ENCODE data around the gene PLEKHA1.

The PLEKHA1 gene

GRCh38 chr10:122480146-122480833 lies 105.8 kb downstream of the PLEKHA1 start:
- CTCF ChIA-PET: interaction anchor here (1.1 to 1.5 kb wide), 2 partner anchors 9 to 45 kb away, joined by 3 read pairs; no protein-coding TSS in a partner anchor

GRCh38 chr10:122481296-122482056 lies 107.0 kb downstream of the PLEKHA1 start:
- DNase-seq (ENCODE audit: low read depth, low spot score): no peak
- CTCF ChIA-PET: no interaction called here
- no peak overlapping the region for H3K4me3 ChIP-seq (ENCODE audit: low read depth, low read length)
- POLR2A ChIA-PET: no interaction called here
- TF ChIP-seq CTCF (IDR thresholded peaks at IDR 0.05; ENCODE audit: insufficient read depth, low read length, missing control alignments): no peak

More at GRCh38 chr10:122480146-122480833, 105.8 kb downstream of the PLEKHA1 start:
- H3K4me3 ChIP-seq (ENCODE audit: low read depth, low read length): no peak overlapping the region
- POLR2A ChIA-PET: no interaction called here
- no peak for TF ChIP-seq CTCF (IDR thresholded peaks at IDR 0.05; ENCODE audit: insufficient read depth, low read length, missing control alignments)
- no peak for DNase-seq (ENCODE audit: low read depth, low spot score)
